ENCODE measurements around the gene SCN4A. TPM values are rescaled to one million over a fixed set of nuclear protein-coding genes. Genes with fewer than 3 reads are reported as not detected.

SCN4A gene
- total RNA-seq, 1 experiment from 2014 or later = 1.4 TPM

GRCh38 chr17:63985387-63986140 lies 12.8 kb upstream of the SCN4A start:
- no peak overlapping the region for H3K4me2 ChIP-seq
- no peaks in the 10 kb centered on the region for H4K20me1 ChIP-seq (ENCODE audit: insufficient read depth)
- TF ChIP-seq CTCF (conservative IDR thresholded peaks at IDR 0.05) (no peak), EZH2 (IDR thresholded peaks at IDR 0.05; ENCODE audit: low read depth) (no peak)
- ChIA-PET CTCF (interaction anchor here (0.6 to 1.5 kb wide), 3 partner anchors 11 to 1384 kb away, joined by 3 to 4 read pairs (median 3); no protein-coding TSS in a partner anchor), POLR2A (ENCODE audit: unreplicated experiment) (no interaction called here)
- H3K27ac ChIP-seq = no peak overlapping the region
- no peaks in the 10 kb centered on the region for H3K9me2 ChIP-seq (ENCODE audit: insufficient read depth)
- peaks cover 4% of the 10 kb centered on the region; the same call in 1 of the 2 replicates for H3K4me1 ChIP-seq (replicated peaks; ENCODE audit: insufficient read depth)
- H3F3A ChIP-seq (ENCODE audit: insufficient read depth, low read depth) = no peaks in the 10 kb centered on the region
- no peak for DNase-seq
- intact Hi-C loops (cut with micrococcal nuclease; ENCODE audit: unreplicated experiment) = loop anchor here (5.0 kb wide), 1 partner anchor 33 kb away; no protein-coding TSS in a partner anchor
- no peak overlapping the region for H2AFZ ChIP-seq
- no peaks in the 10 kb centered on the region for H3K36me3 ChIP-seq (ENCODE audit: low read depth)
- no peaks in the 10 kb centered on the region for H3K79me2 ChIP-seq (ENCODE audit: low read depth)
- H3K27me3 ChIP-seq (ENCODE audit: insufficient read depth, low read depth) = 0 out of 2 replicates have a peak, but pooled peaks cover 1% of the 10 kb centered on the region
- no peak overlapping the region for H3K4me3 ChIP-seq
- no peaks in the 10 kb centered on the region for H3K9me3 ChIP-seq (ENCODE audit: insufficient read depth, low read depth)
- BruUV-seq (replicated peaks) = no TSS peak

DNA sequence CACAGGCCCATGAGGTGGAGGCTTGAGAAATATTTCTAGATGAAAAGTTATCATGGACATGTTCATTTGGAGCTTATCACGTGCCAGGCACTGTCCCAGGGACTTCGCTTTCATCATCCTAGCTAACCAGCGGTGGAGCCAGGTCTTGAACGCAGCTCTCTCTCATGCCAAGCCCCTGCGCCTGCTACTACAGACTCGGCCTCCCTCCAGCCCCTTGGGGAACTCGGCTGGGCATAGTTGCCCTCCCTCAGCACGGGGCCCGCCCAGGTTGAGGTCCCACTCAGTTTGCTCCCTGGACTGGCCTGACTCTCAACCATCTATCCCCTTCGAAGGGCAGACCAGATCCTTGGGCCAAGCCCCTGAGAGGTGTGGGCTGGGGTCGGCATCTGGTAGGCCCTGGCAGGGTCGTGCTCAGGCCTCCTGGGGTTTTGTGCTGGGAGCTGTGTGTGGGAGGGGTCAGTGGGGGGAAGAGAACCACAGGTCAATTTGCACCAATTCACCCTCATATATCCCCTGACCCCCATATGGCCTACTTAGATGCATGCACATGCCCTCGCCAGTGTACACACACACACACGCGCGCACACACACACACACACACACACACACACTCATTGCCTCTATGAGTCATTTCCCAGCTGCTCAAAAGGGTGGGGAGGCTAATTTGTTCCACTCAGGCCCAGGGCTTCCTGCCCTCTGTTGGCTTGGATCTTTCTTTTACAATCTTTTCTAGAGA lies 12.1 kb upstream of the SCN4A start:
- H4K20me1 ChIP-seq (ENCODE audit: insufficient read depth) = no peaks in the 10 kb centered on the region
- H3K4me3 ChIP-seq = no peak overlapping the region
- ChIA-PET CTCF (interaction anchor here (0.6 to 1.5 kb wide), 3 partner anchors 10 to 1383 kb away, joined by 3 to 4 read pairs (median 3); no protein-coding TSS in a partner anchor), POLR2A (ENCODE audit: unreplicated experiment) (interaction anchor here (0.6 kb wide), 1 partner anchor 39 kb away, joined by 3 read pairs; no protein-coding TSS in a partner anchor)
- H2AFZ ChIP-seq = no peak overlapping the region
- H3K27me3 ChIP-seq (ENCODE audit: insufficient read depth, low read depth) = no peaks in the 10 kb centered on the region
- no peaks in the 10 kb centered on the region for H3K36me3 ChIP-seq (ENCODE audit: low read depth)
- TF ChIP-seq CTCF (conservative IDR thresholded peaks at IDR 0.05) = no peak
- TF ChIP-seq EZH2 (IDR thresholded peaks at IDR 0.05; ENCODE audit: low read depth) = no peak
- no peak overlapping the region for H3K27ac ChIP-seq
- H3K9me3 ChIP-seq (ENCODE audit: insufficient read depth, low read depth) = no peaks in the 10 kb centered on the region
- no TSS peak for BruUV-seq (replicated peaks)
- no peak overlapping the region for H3K4me2 ChIP-seq
- H3F3A ChIP-seq (ENCODE audit: insufficient read depth, low read depth) = no peaks in the 10 kb centered on the region
- intact Hi-C loops (cut with micrococcal nuclease; ENCODE audit: unreplicated experiment) = loop anchor here (5.0 kb wide), 1 partner anchor 33 kb away; no protein-coding TSS in a partner anchor
- H3K79me2 ChIP-seq (ENCODE audit: low read depth) = no peaks in the 10 kb centered on the region
- H3K9me2 ChIP-seq (ENCODE audit: insufficient read depth) = no peaks in the 10 kb centered on the region
- H3K4me1 ChIP-seq (replicated peaks; ENCODE audit: insufficient read depth) = peaks cover 4% of the 10 kb centered on the region; the same call in 1 of the 2 replicates
- DNase-seq = peak; percentile 55 to 63

DNA sequence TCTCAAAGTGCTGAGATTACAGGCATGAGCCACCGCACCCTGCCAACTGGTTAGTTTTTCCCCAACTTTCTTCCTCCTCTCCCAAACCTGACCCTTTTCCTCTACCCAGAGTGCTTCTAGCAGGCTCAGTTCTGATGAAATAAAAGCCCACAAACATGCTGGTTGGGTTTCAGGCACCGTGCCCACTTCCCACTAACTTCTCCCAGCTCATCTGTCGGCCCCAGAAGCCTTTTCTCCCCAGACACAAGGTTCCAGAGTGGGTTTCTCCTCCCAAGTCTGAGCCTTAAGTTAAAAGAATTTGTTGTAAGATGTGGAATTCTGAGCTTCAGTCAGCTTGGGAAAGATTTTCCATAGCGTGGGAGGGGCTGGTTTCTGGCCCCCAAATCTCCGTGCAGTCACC lies 11.5 kb upstream of the SCN4A start:
- CTCF ChIA-PET = interaction anchor here (0.5 to 1.5 kb wide), 2 partner anchors 9 to 38 kb away, joined by 4 read pairs; no protein-coding TSS in a partner anchor
- Histone ChIP-seq H3K27ac (no peak overlapping the region), H3K4me3 (no peak overlapping the region), H2AFZ (no peak overlapping the region), H4K20me1 (ENCODE audit: insufficient read depth) (no peaks in the 10 kb centered on the region), H3K36me3 (ENCODE audit: low read depth) (no peaks in the 10 kb centered on the region), H3K9me3 (ENCODE audit: insufficient read depth, low read depth) (no peaks in the 10 kb centered on the region), H3K4me1 (replicated peaks; ENCODE audit: insufficient read depth) (peaks cover 4% of the 10 kb centered on the region; the same call in 1 of the 2 replicates), H3K9me2 (ENCODE audit: insufficient read depth) (no peaks in the 10 kb centered on the region), H3F3A (ENCODE audit: insufficient read depth, low read depth) (no peaks in the 10 kb centered on the region), H3K79me2 (ENCODE audit: low read depth) (no peaks in the 10 kb centered on the region), H3K27me3 (ENCODE audit: insufficient read depth, low read depth) (no peaks in the 10 kb centered on the region), H3K4me2 (no peak overlapping the region)
- intact Hi-C loops (cut with micrococcal nuclease; ENCODE audit: unreplicated experiment) = no loop called here
- POLR2A ChIA-PET (ENCODE audit: unreplicated experiment) = no interaction called here
- TF ChIP-seq EZH2 (IDR thresholded peaks at IDR 0.05; ENCODE audit: low read depth) = no peak
- no peak for TF ChIP-seq CTCF (conservative IDR thresholded peaks at IDR 0.05)
- no peak for DNase-seq
- BruUV-seq (replicated peaks) = no TSS peak

All from PC-9 (cell line).